Right cardiac atrium (tissue), 5 donors: ENCODE measurements around the gene ARID1A. TPM values are rescaled to one million over a fixed set of nuclear protein-coding genes. Genes with fewer than 3 reads are reported as not detected.

ENCODE experiments used
- ATAC-seq, 2 donors: fragments of 200-7000 bp; cut with Tn5 transposase; one replicate each; pipeline versions ENCODE4 v1.8.0 to v1.9.1; 2020; ENCODE audit warnings: moderate library complexity in 2 of 2, mild to moderate bottlenecking in 1 of 2
- DNase-seq, 3 donors: peaks; one replicate each; pipeline ENCODE4 v3.0.0-alpha.2; 2020
- H3K27ac ChIP-seq: one replicate; pipeline ENCODE4 v1.5.1; 2013; ENCODE audit warnings: mild to moderate bottlenecking, low read length, control low read depth, moderate library complexity
- H3K27me3 ChIP-seq: one replicate; pipeline ENCODE4 v1.6.1; 2013; ENCODE audit not compliant: control insufficient read depth, insufficient read depth
- H3K4me1 ChIP-seq: one replicate; pipeline ENCODE4 v1.6.1; 2013; ENCODE audit warnings: low read length; ENCODE audit not compliant: control insufficient read depth, insufficient read depth
- H3K4me3 ChIP-seq: one replicate; pipeline ENCODE4 v1.5.1; 2013; ENCODE audit warnings: low read length, control low read depth
- H3K9me3 ChIP-seq: one replicate; pipeline ENCODE4 v1.6.1; 2013; ENCODE audit warnings: low read length; ENCODE audit not compliant: control insufficient read depth
- WGBS: extraction: QIAGEN DNeasy Blood & Tissue Kit; methylation state at CpG from one replicate; pipeline ENCODE4 v1.1.7; 2013; 5-methylcytosine and 5-hydroxymethylcytosine counted together
- intact Hi-C, 4 donors: fragments of 100-400 bp; cut with DNase I; formaldehyde crosslinking; loops; one replicate each; pipeline versions ENCODE4 v1.11.0 to v1.14.0; 2022 to 2023
- polyA plus RNA-seq: library from polyadenylated mRNA; stranded (reverse); fragments of 200-250 nt; gene quantifications from one replicate; pipeline ENCODE4 v1.2.3, GENCODE V29; 2013
- total RNA-seq, 4 donors: library from RNA; stranded (reverse); fragmentation: NEBNext Ultra II Directional; extraction: Animal tissue kit (Norgen Biotek cat#: 25700); gene quantifications; one replicate each; pipeline ENCODE4 v1.2.1, GENCODE V29; 2021
- donor health status: healthy with polysubstance abuse.
- donor health status: DM: no; HTN: yes; CAD: no.
- donor health status: DM: no; HTN: no; CAD: no.
- donor health status: DM: no; HTN: yes; CAD: no; lungs with severe emphysema.
- donor health status: DM: yes; HTN: yes; CAD: no.

Gene ARID1A
- total and polyA plus RNA-seq, 5 donors, result 15.7 to 45.3 (median 37.6) TPM

DNA sequence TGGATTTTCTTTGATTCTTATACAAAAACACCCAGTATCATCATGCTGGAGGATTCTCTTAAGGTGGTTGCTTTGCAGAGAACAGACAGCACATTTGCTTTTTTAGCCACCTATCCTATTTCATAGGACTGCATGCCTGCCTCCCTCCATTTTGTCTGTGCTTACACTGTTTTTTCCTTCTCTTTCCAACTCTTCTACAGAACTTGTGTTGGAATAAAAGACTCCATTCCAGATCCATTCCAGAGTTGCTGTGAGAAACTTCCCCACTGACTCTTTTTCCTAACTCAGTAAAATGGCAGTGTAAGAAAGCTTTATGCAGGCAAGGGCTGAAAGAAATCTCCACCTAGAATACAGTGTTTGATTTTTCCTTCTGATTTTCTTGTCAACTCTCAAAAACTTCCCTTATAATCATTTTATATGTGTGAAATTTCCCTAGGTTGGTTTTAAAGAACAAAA lies 5.2 kb upstream of the ARID1A start:
- Histone ChIP-seq H3K27me3 (no peaks in the 10 kb centered on the region), H3K4me1 (peaks cover 3% of the 10 kb centered on the region), H3K27ac (no peak overlapping the region), H3K9me3 (no peaks in the 10 kb centered on the region), H3K4me3 (no peak overlapping the region)
- DNase-seq, result no peak
- no peak for ATAC-seq
- intact Hi-C loops, result loop anchor here in 1 of 4 donors (10.0 kb wide), 1 partner anchor 54 kb away; no protein-coding TSS in a partner anchor

- peak overlapping the region; percentile 97 for H3K27ac ChIP-seq
- ATAC-seq (peak; percentile 54 to 70), DNase-seq (peak; percentile 85 to 92 (median 91))
- H3K27me3 ChIP-seq, result no peaks in the 10 kb centered on the region
- H3K9me3 ChIP-seq, result no peaks in the 10 kb centered on the region
- peak overlapping the region; percentile 55 for H3K4me3 ChIP-seq
- H3K4me1 ChIP-seq, result peaks cover 3% of the 10 kb centered on the region
- WGBS, result under 1% methylated on average over 30 of the region's 30 CpGs
- intact Hi-C loops, result loop anchor here in 1 of 4 donors (2.0 to 10.0 kb wide), 2 partner anchors 52 to 96 kb away; no protein-coding TSS in a partner anchor
These were observed 3.5 kb upstream of the ARID1A start for GRCh38 chr1:26692211-26692792.

DNA sequence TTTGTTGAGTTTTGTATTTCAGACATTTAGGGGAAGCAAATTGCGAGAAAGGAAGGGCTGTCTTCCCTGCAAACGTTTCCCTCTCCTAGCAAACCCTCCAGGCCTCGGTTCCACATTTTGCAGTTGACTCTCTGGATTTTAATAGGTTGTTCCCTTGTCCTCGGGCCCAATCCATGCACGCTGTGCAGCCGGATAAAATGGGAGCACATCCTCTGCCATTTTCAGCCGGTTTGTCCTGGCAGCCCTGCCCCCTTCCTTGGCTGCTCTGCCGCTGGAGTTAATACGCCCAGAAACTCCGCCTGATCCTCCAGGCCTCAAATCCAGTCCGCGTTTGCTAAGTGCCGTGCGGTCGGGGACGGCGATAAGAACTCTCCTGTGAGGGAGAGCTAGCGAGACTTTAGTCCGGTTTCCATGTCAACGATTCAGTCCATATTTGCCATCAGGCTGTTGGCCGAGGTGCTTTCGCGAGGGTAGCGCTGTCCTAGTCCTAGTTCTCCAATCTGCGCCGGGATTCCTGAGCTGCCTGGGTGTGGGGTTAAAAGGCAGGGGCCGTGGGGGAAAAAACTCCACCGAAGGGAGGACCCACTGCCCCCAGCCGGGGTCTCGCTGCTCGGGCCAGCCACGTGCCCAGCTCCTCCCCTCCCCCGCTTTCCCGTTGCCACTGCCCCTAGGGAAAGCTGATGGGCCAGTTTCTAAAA lies 2.9 kb upstream of the ARID1A start:
- DNase-seq (peak; percentile 92 to 97 (median 96)), ATAC-seq (peak; percentile 75 to 78)
- H3K27me3 ChIP-seq, result no peaks in the 10 kb centered on the region
- H3K9me3 ChIP-seq, result no peaks in the 10 kb centered on the region
- peak overlapping the region; percentile 97 for H3K27ac ChIP-seq
- H3K4me1 ChIP-seq, result peaks cover 3% of the 10 kb centered on the region
- WGBS, result under 1% methylated on average over 34 of the region's 34 CpGs
- intact Hi-C loops, result loop anchor here in 1 of 4 donors (2.0 to 10.0 kb wide), 2 partner anchors 52 to 96 kb away; no protein-coding TSS in a partner anchor
- H3K4me3 ChIP-seq, result peak overlapping the region; percentile 55

DNA sequence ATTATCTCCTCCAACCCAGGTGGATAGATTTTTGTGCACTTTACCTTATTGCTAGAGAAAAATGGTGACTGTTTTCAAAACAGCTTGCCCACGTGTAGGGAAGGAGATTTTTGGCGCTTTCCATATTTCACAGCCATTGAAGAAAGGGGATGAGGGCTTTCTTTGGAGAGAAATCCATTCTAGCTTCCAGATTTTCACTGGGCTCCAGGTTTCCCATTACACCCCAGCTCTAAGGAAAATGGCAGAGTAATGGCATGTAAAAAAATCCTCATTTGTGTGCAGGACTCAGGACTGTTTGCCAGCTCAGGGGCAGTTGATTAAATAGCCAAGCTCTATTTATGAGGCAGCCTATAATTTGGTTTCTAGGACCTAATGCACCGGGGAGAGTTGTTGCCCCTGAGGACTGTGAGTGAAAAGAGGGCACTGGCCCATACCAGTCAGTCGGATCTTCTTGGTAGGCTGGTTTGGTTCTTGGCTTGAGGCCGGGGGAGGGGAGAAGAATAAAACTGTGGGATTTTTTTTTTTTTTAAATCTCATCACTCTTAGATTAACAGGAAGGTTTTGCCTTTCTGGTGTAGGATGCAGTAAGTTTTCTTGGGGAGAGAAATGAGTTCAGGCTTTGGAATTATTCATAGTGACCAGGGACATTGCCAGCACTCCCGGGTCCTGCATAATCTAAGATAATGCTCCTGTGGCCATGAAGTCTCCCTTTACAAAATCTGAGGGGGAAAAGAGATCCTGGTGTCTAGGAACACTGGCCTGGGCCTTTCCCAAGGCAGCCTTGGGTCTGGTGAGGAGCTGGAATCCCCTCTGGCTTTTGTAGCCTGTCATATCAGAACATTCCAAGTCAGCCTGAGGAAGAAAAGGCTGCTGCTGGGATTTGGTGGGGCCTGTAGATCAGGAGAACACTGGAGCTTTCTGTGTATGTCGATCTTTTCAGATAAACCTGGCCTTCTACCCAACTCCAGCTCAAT lies 1.9 kb upstream of the ARID1A start:
- H3K27ac ChIP-seq, result peak overlapping the region; percentile 92
- peaks cover 3% of the 10 kb centered on the region for H3K4me1 ChIP-seq
- peak in 1 of 3 donors; percentile 29 for DNase-seq
- intact Hi-C loops, result loop anchor here in 3 of 4 donors (2.0 to 10.0 kb wide), 3 partner anchors 51 to 95 kb away; partner anchors contain the start of gene PIGV (in 1 of the 3)
- 21% methylated on average over 7 of the region's 7 CpGs for WGBS
- no peaks in the 10 kb centered on the region for H3K9me3 ChIP-seq
- H3K4me3 ChIP-seq, result peak overlapping the region; percentile 55
- no peaks in the 10 kb centered on the region for H3K27me3 ChIP-seq
- ATAC-seq, result no peak

- H3K4me1 ChIP-seq, result peaks cover 5% of the 10 kb centered on the region
- H3K27ac ChIP-seq, result peak overlapping the region; percentile 98
- H3K27me3 ChIP-seq, result no peaks in the 10 kb centered on the region
- 9% methylated on average over 14 of the region's 14 CpGs for WGBS
- intact Hi-C loops, result loop anchor here in 3 of 4 donors (2.0 to 10.0 kb wide), 3 partner anchors 50 to 94 kb away; partner anchors contain the start of gene PIGV (in 1 of the 3)
- ATAC-seq (no peak), DNase-seq (no peak)
- H3K4me3 ChIP-seq, result peak overlapping the region; percentile 98
- H3K9me3 ChIP-seq, result no peaks in the 10 kb centered on the region
These were observed 1.0 kb upstream of the ARID1A start for GRCh38 chr1:26694638-26695355.

GRCh38 chr1:26696119-26696653 lies 371 bp downstream of the ARID1A start:
- H3K4me1 ChIP-seq, result peaks cover 11% of the 10 kb centered on the region
- ATAC-seq (no peak), DNase-seq (peak; percentile 41 to 80 (median 75))
- under 1% methylated on average over 67 of the region's 72 CpGs for WGBS
- intact Hi-C loops, result loop anchor here in 1 of 4 donors (10.0 kb wide), 1 partner anchor 49 kb away; no protein-coding TSS in a partner anchor
- H3K4me3 ChIP-seq, result peak overlapping the region; percentile 98
- H3K9me3 ChIP-seq, result no peaks in the 10 kb centered on the region
- H3K27me3 ChIP-seq, result no peaks in the 10 kb centered on the region
- H3K27ac ChIP-seq, result peak overlapping the region; percentile 99

DNA sequence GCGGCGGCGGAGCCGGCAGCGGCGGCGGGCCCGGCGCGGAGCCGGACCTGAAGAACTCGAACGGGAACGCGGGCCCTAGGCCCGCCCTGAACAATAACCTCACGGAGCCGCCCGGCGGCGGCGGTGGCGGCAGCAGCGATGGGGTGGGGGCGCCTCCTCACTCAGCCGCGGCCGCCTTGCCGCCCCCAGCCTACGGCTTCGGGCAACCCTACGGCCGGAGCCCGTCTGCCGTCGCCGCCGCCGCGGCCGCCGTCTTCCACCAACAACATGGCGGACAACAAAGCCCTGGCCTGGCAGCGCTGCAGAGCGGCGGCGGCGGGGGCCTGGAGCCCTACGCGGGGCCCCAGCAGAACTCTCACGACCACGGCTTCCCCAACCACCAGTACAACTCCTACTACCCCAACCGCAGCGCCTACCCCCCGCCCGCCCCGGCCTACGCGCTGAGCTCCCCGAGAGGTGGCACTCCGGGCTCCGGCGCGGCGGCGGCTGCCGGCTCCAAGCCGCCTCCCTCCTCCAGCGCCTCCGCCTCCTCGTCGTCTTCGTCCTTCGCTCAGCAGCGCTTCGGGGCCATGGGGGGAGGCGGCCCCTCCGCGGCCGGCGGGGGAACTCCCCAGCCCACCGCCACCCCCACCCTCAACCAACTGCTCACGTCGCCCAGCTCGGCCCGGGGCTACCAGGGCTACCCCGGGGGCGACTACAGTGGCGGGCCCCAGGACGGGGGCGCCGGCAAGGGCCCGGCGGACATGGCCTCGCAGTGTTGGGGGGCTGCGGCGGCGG lies 1.0 kb downstream of the ARID1A start:
- intact Hi-C loops, result loop anchor here in 1 of 4 donors (10.0 kb wide), 1 partner anchor 48 kb away; no protein-coding TSS in a partner anchor
- ATAC-seq (no peak), DNase-seq (peak; percentile 49 to 79 (median 79))
- H3K9me3 ChIP-seq, result no peaks in the 10 kb centered on the region
- H3K27ac ChIP-seq, result peak overlapping the region; percentile 93
- peak overlapping the region; percentile 98 for H3K4me3 ChIP-seq
- WGBS, result under 1% methylated on average over 98 of the region's 98 CpGs
- no peaks in the 10 kb centered on the region for H3K27me3 ChIP-seq
- H3K4me1 ChIP-seq, result peaks cover 17% of the 10 kb centered on the region

GRCh38 chr1:26697431-26697977 lies 1.7 kb downstream of the ARID1A start:
- H3K4me3 ChIP-seq, result peak overlapping the region; percentile 98
- WGBS, result 0% methylated on average over 30 of the region's 30 CpGs
- H3K9me3 ChIP-seq, result no peaks in the 10 kb centered on the region
- intact Hi-C loops, result loop anchor here in 1 of 4 donors (10.0 kb wide), 1 partner anchor 47 kb away; no protein-coding TSS in a partner anchor
- peaks cover 20% of the 10 kb centered on the region for H3K4me1 ChIP-seq
- DNase-seq, result peak in 2 of 3 donors; percentile 67 to 72
- no peaks in the 10 kb centered on the region for H3K27me3 ChIP-seq
- H3K27ac ChIP-seq, result peak overlapping the region; percentile 93
- ATAC-seq, result no peak
